OCI-LY1 (cell line): ENCODE measurements around the gene CCN6.

ENCODE experiments used
- EZH2 ChIP-seq: fragments of 200-600 bp; sonication (generic), shearing (Covaris generic); IDR thresholded peaks from 2 replicates; pipeline ENCODE4 v1.8.0; 2017; ENCODE audit warnings: borderline replicate concordance, mixed run types, mild to moderate bottlenecking, antibody characterized with exemption, low read length, moderate library complexity, mixed read lengths
- TF ChIP-seq, protein P1 (sequence below): fragments of 200-600 bp; sonication (generic), shearing (Covaris generic); IDR thresholded peaks from 2 replicates; pipeline ENCODE4 v1.5.1; 2017; ENCODE audit warnings: mild to moderate bottlenecking, antibody characterized with exemption, low read length, moderate library complexity, mixed read lengths

DNA sequence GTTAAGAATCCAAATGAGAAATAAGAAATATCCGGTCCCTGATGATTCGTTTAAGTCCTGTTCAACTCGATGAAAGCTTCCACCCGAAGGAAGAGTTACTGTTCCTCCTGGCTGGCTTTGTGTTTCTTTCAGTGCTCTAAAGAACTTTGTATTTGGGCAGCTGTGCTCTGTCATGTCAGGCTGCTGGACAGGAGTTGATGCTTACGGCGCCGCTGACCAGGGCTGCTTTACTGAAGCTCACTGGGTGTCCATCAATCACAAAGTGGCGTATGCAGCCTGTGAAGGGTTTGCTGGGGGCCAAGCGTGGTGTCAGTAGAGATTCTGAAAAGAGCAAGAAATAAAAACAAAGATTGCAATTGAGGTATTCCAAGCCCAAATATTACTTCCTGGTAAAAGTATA is 55.4 kb downstream of the CCN6 start:
- TF ChIP-seq, protein P1, sequence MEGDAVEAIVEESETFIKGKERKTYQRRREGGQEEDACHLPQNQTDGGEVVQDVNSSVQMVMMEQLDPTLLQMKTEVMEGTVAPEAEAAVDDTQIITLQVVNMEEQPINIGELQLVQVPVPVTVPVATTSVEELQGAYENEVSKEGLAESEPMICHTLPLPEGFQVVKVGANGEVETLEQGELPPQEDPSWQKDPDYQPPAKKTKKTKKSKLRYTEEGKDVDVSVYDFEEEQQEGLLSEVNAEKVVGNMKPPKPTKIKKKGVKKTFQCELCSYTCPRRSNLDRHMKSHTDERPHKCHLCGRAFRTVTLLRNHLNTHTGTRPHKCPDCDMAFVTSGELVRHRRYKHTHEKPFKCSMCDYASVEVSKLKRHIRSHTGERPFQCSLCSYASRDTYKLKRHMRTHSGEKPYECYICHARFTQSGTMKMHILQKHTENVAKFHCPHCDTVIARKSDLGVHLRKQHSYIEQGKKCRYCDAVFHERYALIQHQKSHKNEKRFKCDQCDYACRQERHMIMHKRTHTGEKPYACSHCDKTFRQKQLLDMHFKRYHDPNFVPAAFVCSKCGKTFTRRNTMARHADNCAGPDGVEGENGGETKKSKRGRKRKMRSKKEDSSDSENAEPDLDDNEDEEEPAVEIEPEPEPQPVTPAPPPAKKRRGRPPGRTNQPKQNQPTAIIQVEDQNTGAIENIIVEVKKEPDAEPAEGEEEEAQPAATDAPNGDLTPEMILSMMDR, result no peak
- TF ChIP-seq EZH2, result no peak
